Subcutaneous adipose tissue (tissue), 4 donors: ENCODE measurements around the gene MBL2. TPM values are rescaled to one million over a fixed set of nuclear protein-coding genes. Genes with fewer than 3 reads are reported as not detected.

ENCODE experiments used
- total RNA-seq, 4 donors: library from RNA; depleted of rRNA; stranded (reverse); fragments of >200 nt; gene quantifications; one replicate each; pipeline ENCODE4 v1.1.0, GENCODE V29; 2016
- TF ChIP-seq, protein P1 (sequence below): fragments of 450-650 bp; IDR thresholded peaks from one replicate; pipeline ENCODE4 v1.5.1; 2016; ENCODE audit warnings: low read depth, mild to moderate bottlenecking, control low read depth, antibody characterized with exemption, moderate library complexity

The MBL2 gene
- total RNA-seq, 4 donors from 2014 or later, result not detected

DNA sequence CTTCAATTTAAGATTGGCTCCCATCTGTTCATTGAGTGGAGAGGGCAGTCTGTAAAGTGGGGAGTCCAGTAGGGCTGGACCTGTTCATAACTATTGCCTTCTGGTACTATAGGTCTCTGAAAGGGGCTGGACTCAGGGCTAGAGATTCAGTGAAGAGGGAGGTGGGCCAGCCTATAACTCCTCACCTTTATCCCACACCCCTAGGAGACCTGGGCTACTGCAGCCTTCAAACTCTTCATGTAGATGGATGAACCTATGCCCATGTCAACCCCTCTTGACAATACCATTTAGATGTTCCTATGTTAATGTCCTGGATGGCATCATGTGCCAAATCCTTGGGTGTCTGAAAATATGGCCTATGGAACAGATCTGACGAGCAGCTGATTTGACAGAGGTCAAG lies 22.0 kb downstream of the MBL2 start:
- TF ChIP-seq, protein P1, sequence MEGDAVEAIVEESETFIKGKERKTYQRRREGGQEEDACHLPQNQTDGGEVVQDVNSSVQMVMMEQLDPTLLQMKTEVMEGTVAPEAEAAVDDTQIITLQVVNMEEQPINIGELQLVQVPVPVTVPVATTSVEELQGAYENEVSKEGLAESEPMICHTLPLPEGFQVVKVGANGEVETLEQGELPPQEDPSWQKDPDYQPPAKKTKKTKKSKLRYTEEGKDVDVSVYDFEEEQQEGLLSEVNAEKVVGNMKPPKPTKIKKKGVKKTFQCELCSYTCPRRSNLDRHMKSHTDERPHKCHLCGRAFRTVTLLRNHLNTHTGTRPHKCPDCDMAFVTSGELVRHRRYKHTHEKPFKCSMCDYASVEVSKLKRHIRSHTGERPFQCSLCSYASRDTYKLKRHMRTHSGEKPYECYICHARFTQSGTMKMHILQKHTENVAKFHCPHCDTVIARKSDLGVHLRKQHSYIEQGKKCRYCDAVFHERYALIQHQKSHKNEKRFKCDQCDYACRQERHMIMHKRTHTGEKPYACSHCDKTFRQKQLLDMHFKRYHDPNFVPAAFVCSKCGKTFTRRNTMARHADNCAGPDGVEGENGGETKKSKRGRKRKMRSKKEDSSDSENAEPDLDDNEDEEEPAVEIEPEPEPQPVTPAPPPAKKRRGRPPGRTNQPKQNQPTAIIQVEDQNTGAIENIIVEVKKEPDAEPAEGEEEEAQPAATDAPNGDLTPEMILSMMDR, result no peak

DNA sequence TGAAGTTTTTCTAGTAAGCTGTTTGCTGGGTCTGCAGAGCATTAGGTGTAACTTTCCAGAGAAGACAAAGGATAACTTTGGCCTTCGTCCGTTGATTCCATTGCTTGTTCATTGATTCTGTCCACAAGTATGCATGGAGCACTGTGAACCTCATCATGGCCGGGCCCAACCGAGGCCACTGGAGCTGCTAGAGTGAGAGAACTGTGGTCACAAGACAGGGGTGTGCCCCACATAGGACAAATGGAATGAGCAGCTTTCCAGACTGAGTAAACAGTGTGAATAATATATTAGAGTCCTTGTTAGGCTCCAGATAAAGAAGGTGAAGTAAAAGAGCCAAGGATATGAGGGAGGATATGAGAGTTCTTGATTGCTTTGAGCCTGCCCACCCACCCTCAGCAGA lies 24.9 kb downstream of the MBL2 start:
- TF ChIP-seq, protein P1, result no peak

DNA sequence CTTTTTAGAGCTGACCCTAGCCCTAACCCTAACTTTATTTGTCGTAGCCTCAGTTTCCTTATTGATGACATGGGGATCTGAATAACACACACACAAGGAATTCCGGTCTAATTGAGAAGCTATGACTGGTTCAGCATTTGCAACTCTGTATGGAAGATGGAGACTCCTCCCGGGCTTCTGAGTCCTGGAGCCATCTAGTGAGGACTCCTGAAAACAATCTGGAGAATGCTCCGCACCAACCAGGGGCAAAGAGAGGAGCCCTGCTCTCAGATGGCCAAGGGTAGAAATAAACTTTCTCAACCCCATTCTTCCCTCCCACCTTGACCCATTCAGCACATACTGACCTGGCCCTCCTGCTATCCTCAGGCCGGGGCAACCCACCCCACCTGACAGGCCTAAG lies 26.4 kb downstream of the MBL2 start:
- TF ChIP-seq, protein P1, result no peak

DNA sequence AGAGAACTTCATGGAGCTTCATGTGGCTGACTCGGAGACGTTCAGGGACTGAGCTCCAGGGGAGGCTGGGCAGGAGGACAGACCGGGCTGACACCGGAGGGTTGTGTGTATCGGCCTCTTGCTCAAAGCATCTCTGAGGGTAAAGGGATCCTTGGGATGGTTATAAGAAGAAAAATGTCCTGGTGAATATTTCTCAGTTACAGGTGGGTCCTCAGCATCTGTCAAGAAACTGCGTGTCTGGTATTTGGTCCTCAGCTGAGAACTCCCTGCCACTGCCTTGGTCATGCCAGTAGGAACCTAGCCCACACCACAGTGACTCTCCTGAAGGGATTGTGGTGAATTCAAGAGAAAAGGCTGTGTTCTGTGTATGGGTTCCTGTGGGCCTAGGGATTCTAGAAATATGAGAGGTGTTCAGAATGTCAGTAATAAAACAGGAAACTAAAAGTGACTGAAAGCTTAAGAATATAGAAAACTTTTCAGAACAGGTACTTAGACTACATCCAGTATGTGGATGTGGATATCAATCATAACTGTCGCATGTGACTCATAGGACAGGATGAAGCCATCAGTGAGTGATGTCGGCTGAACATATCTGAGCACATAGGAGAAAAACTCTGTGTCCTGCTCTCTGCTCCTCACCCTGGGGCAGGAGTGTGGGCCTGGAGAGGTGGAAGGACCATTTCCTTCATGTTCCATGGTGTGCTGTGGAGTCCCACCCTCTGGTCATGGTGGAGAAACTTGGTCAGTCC lies 28.4 kb downstream of the MBL2 start:
- TF ChIP-seq, protein P1, result no peak

DNA sequence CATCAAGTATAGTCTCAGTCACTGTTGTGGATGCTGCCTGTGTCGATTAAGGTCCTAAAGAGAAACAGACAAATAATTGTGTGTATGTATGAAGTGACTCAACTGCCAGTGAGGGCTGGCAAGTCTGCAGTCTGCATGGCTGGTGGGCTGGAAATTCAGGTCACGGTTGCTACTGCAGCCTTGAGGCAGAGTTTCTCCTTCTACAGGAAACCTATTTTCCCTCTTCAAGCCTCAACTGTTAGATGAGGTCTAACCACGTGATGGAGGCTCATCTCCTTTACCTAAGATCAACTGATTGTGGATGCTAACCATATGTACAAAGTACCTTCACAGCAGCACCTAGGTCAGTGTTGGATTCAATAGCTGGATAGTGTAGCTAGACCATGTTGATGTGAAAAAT lies 29.9 kb downstream of the MBL2 start:
- TF ChIP-seq, protein P1, result no peak

DNA sequence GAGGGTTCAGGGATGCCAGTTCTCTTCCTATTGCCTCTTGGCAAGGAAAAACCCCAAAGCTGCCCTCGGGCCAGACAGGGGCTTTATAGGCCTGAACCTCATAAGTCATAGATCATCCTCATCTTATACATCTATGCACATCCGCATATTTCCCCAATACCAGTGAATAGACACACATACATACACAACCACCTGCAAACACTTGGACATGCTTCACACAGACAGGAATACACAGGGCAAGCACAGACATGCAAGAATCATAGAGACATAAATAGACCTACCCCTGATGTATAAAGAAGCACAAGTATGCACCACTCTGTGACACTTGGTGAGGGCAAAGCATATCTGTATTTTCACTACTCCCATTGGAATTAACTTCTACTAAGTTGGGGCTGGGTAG lies 30.7 kb downstream of the MBL2 start:
- TF ChIP-seq, protein P1, result no peak

DNA sequence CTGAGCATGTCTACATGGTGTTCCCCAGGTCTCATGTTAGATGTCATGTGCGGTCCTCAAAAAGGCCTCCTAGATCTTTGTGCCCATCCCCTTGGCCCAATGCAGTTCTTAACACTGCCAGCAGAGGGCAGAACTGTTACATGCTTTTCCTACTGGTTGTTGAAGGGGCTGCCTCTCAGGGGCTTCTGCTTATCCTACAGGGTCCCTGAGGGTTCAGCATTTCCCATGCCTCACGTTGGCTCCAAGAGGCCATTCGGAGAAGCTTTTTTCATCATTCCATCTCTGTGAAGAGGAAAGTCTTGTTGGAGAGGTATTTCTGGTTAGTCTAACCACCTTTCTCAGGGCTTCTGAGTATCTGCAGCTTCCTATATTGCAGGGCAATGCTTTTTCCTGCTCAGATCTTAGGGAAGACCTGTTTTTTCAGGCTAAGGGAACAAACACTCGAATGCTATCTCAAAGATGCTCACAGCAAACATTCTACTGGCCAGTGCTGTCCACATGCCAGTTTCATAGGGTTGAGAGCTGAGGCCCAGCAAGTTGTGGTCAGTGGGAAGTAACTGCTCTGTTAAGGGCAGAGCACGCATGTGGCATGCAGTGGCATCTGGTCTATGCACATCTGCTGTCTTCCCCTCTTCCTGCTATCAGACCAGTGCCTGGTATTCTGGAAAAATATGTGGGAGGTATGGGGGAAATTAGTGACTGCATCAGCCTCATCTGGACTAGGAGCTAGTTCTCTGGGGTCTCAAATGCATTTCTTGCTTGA lies 31.5 kb downstream of the MBL2 start:
- TF ChIP-seq, protein P1, result no peak
